Lower leg skin (tissue), 3 donors: ENCODE results near the gene ARHGAP35.

Source experiments
- CTCF ChIP-seq, 3 donors: fragments of 450-650 bp; IDR thresholded peaks; one replicate each; pipeline ENCODE4 v1.5.1; 2016; ENCODE audit warnings: antibody characterized with exemption in 3 of 3, mild to moderate bottlenecking in 3 of 3, moderate library complexity in 2 of 3
- POLR2A ChIP-seq, 2 donors: fragments of 450-650 bp; IDR thresholded peaks; one replicate each; pipeline ENCODE4 v1.6.1; 2016 to 2017; ENCODE audit warnings: antibody characterized with exemption in 2 of 2, mild to moderate bottlenecking in 1 of 2, moderate library complexity in 1 of 2

- TF ChIP-seq CTCF (IDR thresholded peaks at IDR 0.05) (no peak), POLR2A (IDR thresholded peaks at IDR 0.05) (no peak)
These were observed 47.6 kb upstream of the ARHGAP35 start for GRCh38 chr19:46812977-46813838.
